Ovary (tissue), 9 donors: ENCODE measurements around the gene MIER2. TPM values are rescaled to one million over a fixed set of nuclear protein-coding genes. Genes with fewer than 3 reads are reported as not detected.

Experiments
- DNase-seq, 5 donors: peaks; one replicate each; pipeline ENCODE4 v3.0.0-alpha.2; 2019 to 2020
- H3K27ac ChIP-seq, 2 donors: fragments of 200-600 bp; one replicate each; pipeline versions ENCODE4 v1.5.1 to v1.8.0; 2019 to 2022
- H3K27me3 ChIP-seq: fragments of 200-600 bp; one replicate; pipeline ENCODE4 v1.8.0; 2022
- H3K36me3 ChIP-seq: fragments of 200-600 bp; sonication (generic); one replicate; pipeline ENCODE4 v1.5.1; 2019
- H3K4me1 ChIP-seq: one replicate; pipeline ENCODE4 v1.8.1; 2013; ENCODE audit warnings: mild to moderate bottlenecking, moderate library complexity; ENCODE audit not compliant: insufficient read depth
- H3K4me3 ChIP-seq: fragments of 200-600 bp; sonication (generic); one replicate; pipeline ENCODE4 v1.5.1; 2017
- H3K9me3 ChIP-seq, 2 donors: fragments of 200-600 bp in 1 of 2; sonication (generic) in 1 of 2; one replicate each; pipeline versions ENCODE4 v1.5.1 to v1.8.1; 2013 to 2019; ENCODE audit warnings: mild to moderate bottlenecking in 1 of 2, moderate library complexity in 1 of 2
- CTCF ChIP-seq, 3 donors: fragments of 450-650 bp in 2 of 3; fragments of 200-600 bp in 1 of 3; IDR thresholded peaks; one replicate each; pipeline versions ENCODE4 v1.5.1 to v1.8.0; 2016 to 2022; ENCODE audit warnings: antibody characterized with exemption in 3 of 3, mild to moderate bottlenecking in 1 of 3
- EP300 ChIP-seq: sonication (generic); formaldehyde crosslinking; IDR thresholded peaks from one replicate; pipeline ENCODE4 v1.6.1; 2017; ENCODE audit warnings: antibody characterized with exemption
- POLR2A ChIP-seq: fragments of 450-650 bp; IDR thresholded peaks from one replicate; pipeline ENCODE4 v1.6.1; 2017; ENCODE audit warnings: antibody characterized with exemption, mild to moderate bottlenecking, moderate library complexity
- WGBS, 3 donors: extraction: QIAGEN DNeasy Blood & Tissue Kit in 1 of 3; methylation state at CpG; one replicate each; pipeline versions ENCODE4 v1.1.5 to v1.1.7; 2013 to 2017; 5-methylcytosine and 5-hydroxymethylcytosine counted together
- intact Hi-C, 4 donors: fragments of 100-400 bp; cut with DNase I; formaldehyde crosslinking; loops; one replicate each; pipeline versions ENCODE4 v1.11.0 to v1.15.1; 2022 to 2023
- polyA plus RNA-seq, 2 donors: library from polyadenylated mRNA; stranded (reverse); fragments of 200-250 nt in 1 of 2; fragments of 350-450 nt in 1 of 2; fragmentation: Illumina TruSeq in 1 of 2; extraction: RNeasy Lipid Tissue Mini Kit (QIAGEN cat#74804) in 1 of 2; gene quantifications; one replicate each; pipeline ENCODE4 v1.2.3, GENCODE V29; 2013 to 2014
- total RNA-seq, 7 donors: library from RNA; depleted of rRNA in 2 of 7; stranded (reverse); fragments of >200 nt in 2 of 7; fragmentation: NEBNext Ultra II Directional in 3 of 7; extraction: Animal tissue kit (Norgen Biotek cat#: 25700) in 3 of 7; gene quantifications; one replicate each; pipeline versions ENCODE4 v1.1.0 to v1.2.4, GENCODE V29; 2016 to 2023
- donor health status: DM: no; HTN: no; CAD: no; lungs with moderate emphysema.
- donor health status: DM: no; HTN: no; CAD: no.
- donor health status: Bipolar disorder and iron deficiency.
- donor health status: DM: yes; HTN: yes; CAD: no.
- donor health status: DM: no; HTN: no; CAD: no.
- donor health status: DM: yes; HTN: yes; CAD: no.

Gene MIER2
- total and polyA plus RNA-seq, 9 donors = 9.8 to 29.6 (median 21.7) TPM

DNA sequence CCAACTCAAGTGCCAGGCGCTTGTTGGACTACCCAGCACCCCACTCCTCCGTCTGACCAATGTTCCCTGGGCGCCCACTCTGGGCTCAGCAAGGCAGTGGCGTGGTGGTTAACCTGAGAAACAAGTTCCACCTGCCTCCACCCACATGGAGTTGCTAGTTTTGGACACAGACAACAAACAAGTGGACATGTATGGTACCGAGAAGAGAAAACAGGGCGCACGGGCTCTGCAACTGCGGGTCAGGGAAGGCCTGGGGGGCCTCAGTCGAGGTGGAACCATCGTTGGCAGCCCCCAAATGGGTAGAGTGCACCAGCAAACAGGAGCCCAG lies 2.5 kb downstream of the MIER2 start:
- no peaks in the 10 kb centered on the region for H3K27me3 ChIP-seq
- intact Hi-C loops = no loop called here
- no peak overlapping the region for H3K27ac ChIP-seq
- no peaks in the 10 kb centered on the region for H3K9me3 ChIP-seq
- no peak for DNase-seq
- WGBS, 3 donors = 84 to 87% (median 85%) methylated on average over 10 of the region's 10 CpGs
- TF ChIP-seq POLR2A (no peak), EP300 (no peak), CTCF (IDR thresholded peaks at IDR 0.05) (no peak)
- peaks cover 27% of the 10 kb centered on the region for H3K4me1 ChIP-seq
- H3K4me3 ChIP-seq = no peak overlapping the region
- H3K36me3 ChIP-seq = no peaks in the 10 kb centered on the region

DNA sequence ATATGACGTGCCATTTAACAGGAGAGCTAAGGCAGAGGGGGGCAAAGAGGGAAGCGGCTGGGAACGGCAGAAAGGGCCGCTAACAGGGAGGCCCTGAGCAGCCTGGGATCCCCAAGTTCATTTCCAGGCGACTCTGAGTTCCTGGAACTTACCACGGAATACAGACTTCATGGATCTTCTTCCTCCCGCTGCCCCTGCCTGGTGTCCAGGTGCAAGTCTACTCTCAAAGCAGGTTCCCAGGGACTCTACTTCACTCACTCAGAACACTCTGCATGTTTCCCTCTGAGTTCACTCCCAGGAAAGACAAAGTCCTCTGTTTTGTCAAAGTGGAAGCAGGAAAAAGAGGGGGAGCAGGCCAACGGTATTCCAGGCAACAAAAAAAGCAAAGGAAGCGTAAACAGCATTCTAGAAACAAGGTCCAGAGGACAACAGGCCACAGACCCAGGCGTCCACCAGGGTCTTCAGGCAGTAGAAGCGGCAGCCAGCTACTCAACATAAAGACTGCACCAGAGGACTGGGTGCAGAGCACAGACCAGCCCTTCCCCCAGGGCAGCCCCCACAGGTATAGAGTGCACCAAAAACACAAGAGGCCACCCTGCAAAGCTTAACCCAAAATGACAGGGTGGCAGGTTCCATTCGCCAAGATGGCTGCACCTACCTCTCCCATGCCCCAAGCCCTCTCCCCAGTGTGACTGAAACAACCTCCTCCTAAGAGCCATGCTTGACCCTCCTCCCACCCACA lies 3.0 kb downstream of the MIER2 start:
- H3K27ac ChIP-seq = no peak overlapping the region

DNA sequence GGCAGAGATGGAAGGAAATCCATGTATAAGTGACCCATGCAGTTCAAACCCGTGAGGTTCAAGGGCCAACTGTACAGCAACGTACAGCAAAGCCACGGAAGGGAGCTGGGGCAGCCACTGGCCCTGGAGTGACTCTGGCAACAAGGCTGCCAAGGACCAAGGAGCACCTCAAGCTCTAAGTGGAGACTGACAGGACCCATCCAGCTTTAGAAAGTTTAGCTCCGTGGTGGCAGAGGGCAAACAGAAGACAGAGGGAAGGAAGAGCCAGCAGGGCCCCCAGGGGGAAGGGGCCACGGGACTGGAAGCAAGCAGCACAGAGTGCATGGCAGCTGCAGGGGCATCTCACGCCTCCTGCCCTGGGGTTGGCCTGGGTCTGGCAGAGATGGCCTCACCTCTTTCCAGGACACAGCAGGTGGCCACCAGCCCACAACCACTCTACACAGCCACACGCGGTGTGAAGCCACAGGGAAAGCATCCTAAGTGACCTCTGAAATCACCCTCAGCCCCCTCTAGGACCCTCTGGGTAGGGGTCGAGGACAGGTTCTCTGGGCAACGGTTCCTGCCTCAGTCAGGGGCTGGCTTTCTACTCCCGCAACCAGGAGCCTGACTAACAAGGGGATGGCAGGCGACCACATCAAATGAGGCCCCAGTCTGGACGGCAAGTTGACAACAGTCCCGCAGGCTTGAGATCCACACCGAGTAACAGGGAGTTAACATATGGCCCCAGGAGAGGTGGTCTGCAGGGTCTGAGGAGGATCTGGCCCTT lies 3.8 kb downstream of the MIER2 start:
- peaks cover 33% of the 10 kb centered on the region for H3K4me1 ChIP-seq
- DNase-seq = no peak
- no peaks in the 10 kb centered on the region for H3K36me3 ChIP-seq
- H3K27me3 ChIP-seq = no peaks in the 10 kb centered on the region
- intact Hi-C loops = no loop called here
- 81 to 87% (median 87%) methylated on average over 15 of the region's 15 CpGs for WGBS, 3 donors
- no peak overlapping the region for H3K4me3 ChIP-seq
- no peak overlapping the region for H3K27ac ChIP-seq
- TF ChIP-seq CTCF (IDR thresholded peaks at IDR 0.05) (no peak), POLR2A (no peak), EP300 (no peak)
- H3K9me3 ChIP-seq = no peaks in the 10 kb centered on the region

More for the DNA sequence above, 3.0 kb downstream of the MIER2 start:
- no peak for TF ChIP-seq CTCF (IDR thresholded peaks at IDR 0.05)
- TF ChIP-seq EP300 = no peak
- no peak for TF ChIP-seq POLR2A
- no peak overlapping the region for H3K4me3 ChIP-seq
- peaks cover 27% of the 10 kb centered on the region for H3K4me1 ChIP-seq
- WGBS, 3 donors = 63 to 67% (median 64%) methylated on average over 12 of the region's 12 CpGs
- no peaks in the 10 kb centered on the region for H3K36me3 ChIP-seq
- H3K27me3 ChIP-seq = no peaks in the 10 kb centered on the region
- intact Hi-C loops = no loop called here
- DNase-seq = no peak
- no peaks in the 10 kb centered on the region for H3K9me3 ChIP-seq

DNA sequence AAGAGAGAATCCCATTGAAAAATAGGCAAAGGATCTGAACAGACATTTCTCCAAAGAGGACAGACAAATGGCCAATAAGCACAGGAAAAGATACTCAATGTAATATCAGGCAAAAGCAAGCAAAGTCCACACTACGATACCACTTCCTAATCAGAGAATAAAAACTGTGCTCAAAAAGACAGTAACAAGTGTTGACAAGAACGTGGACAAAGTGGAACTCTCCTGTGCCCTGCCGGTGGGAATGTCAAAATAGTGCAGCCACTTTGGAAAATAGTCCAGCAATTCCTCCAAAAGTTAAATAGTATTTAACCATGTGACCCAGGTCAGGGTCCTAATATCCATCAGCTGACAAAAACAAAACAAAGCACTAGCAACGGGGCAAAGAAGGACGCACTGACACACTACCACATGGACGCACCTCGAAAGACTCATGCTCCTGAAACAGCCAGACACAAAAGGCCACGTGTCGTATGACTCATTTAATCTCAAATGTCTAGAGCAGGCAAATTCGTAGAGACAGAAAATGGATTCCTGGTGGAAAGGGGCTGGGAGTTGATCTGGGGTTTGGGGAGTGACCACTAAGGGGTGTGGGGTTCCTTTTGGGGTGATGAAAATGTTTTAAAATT lies 5.2 kb downstream of the MIER2 start:
- DNase-seq = no peak

More for the DNA sequence above, 5.2 kb downstream of the MIER2 start:
- no peak for TF ChIP-seq CTCF (IDR thresholded peaks at IDR 0.05)
- no peak for TF ChIP-seq POLR2A
- TF ChIP-seq EP300 = no peak
- WGBS, 3 donors = 89 to 95% (median 94%) methylated on average over 10 of the region's 10 CpGs
- Histone ChIP-seq H3K4me3 (no peak overlapping the region), H3K9me3 (no peaks in the 10 kb centered on the region), H3K27ac (no peak overlapping the region), H3K4me1 (peaks cover 34% of the 10 kb centered on the region), H3K27me3 (no peaks in the 10 kb centered on the region), H3K36me3 (no peaks in the 10 kb centered on the region)
- intact Hi-C loops = no loop called here
